Karpas-422 (cell line): ENCODE measurements around the gene MRO. TPM values are rescaled to one million over a fixed set of nuclear protein-coding genes. Genes with fewer than 3 reads are reported as not detected.
A peak's percentile ranks its signal among the peaks of the same experiment; 100 is the strongest.

Source experiments
- DNase-seq: peaks from one replicate; pipeline ENCODE4 v3.0.0-alpha.2; 2015
- H2AFZ ChIP-seq: fragments of 200-600 bp; sonication (generic); 2 replicates; pipeline ENCODE4 v1.6.1; 2014; ENCODE audit warnings: antibody characterized with exemption, low read length, mixed read lengths
- H3K27ac ChIP-seq: fragments of 200-600 bp; sonication (generic); 2 replicates; pipeline ENCODE4 v1.5.1; 2014; ENCODE audit warnings: mild to moderate bottlenecking, low read length, moderate library complexity
- H3K27me3 ChIP-seq: fragments of 200-600 bp; sonication (generic); 2 replicates; pipeline ENCODE4 v1.6.1; 2014; ENCODE audit warnings: low read length, mixed read lengths
- H3K36me3 ChIP-seq: fragments of 200-600 bp; sonication (generic); 2 replicates; pipeline ENCODE4 v1.6.1; 2014; ENCODE audit warnings: low read length, mixed read lengths; ENCODE audit not compliant: insufficient read depth
- H3K4me1 ChIP-seq: fragments of 200-600 bp; sonication (generic); 2 replicates; pipeline ENCODE4 v1.6.1; 2014; ENCODE audit warnings: mild to moderate bottlenecking, low read length, mixed read lengths
- H3K4me2 ChIP-seq: fragments of 200-600 bp; sonication (generic); 2 replicates; pipeline ENCODE4 v1.6.1; 2014; ENCODE audit warnings: low read length, low read depth, mild to moderate bottlenecking; ENCODE audit not compliant: poor library complexity, severe bottlenecking
- H3K4me3 ChIP-seq: fragments of 200-600 bp; sonication (generic); 2 replicates; pipeline ENCODE4 v1.5.1; 2014; ENCODE audit warnings: mild to moderate bottlenecking, antibody characterized with exemption, low read length, mixed read lengths
- H3K79me2 ChIP-seq: fragments of 200-600 bp; sonication (generic); 2 replicates; pipeline ENCODE4 v1.6.1; 2014; ENCODE audit warnings: mild to moderate bottlenecking, low read length, mixed read lengths
- H3K9ac ChIP-seq: fragments of 200-600 bp; sonication (generic); 2 replicates; pipeline ENCODE4 v1.6.0; 2014; ENCODE audit warnings: low read length
- H3K9me2 ChIP-seq: fragments of 200-600 bp; sonication (generic), shearing (Covaris generic); replicated peaks from 2 replicates; pipeline ENCODE4 v1.6.0; 2014; ENCODE audit warnings: mild to moderate bottlenecking, low read length, moderate library complexity; ENCODE audit not compliant: insufficient read depth
- H3K9me3 ChIP-seq: fragments of 300-700, 200-600 bp; sonication (generic); 2 replicates; pipeline ENCODE4 v1.6.1; 2014; ENCODE audit warnings: low read length, mixed read lengths
- H4K20me1 ChIP-seq: fragments of 200-600 bp; sonication (generic); 2 replicates; pipeline ENCODE4 v1.6.1; 2014; ENCODE audit warnings: mild to moderate bottlenecking, antibody characterized with exemption, low read length, low read depth; ENCODE audit not compliant: insufficient read depth
- total RNA-seq: library from RNA; depleted of rRNA; stranded (reverse); fragments of >200 nt; shearing (Covaris generic); gene quantifications from 2 replicates; pipeline ENCODE4 v1.2.3, GENCODE V29; 2014; ENCODE audit warnings: low replicate concordance

Gene MRO
- total RNA-seq, 1 experiment from 2014 or later = 3.2 TPM

DNA sequence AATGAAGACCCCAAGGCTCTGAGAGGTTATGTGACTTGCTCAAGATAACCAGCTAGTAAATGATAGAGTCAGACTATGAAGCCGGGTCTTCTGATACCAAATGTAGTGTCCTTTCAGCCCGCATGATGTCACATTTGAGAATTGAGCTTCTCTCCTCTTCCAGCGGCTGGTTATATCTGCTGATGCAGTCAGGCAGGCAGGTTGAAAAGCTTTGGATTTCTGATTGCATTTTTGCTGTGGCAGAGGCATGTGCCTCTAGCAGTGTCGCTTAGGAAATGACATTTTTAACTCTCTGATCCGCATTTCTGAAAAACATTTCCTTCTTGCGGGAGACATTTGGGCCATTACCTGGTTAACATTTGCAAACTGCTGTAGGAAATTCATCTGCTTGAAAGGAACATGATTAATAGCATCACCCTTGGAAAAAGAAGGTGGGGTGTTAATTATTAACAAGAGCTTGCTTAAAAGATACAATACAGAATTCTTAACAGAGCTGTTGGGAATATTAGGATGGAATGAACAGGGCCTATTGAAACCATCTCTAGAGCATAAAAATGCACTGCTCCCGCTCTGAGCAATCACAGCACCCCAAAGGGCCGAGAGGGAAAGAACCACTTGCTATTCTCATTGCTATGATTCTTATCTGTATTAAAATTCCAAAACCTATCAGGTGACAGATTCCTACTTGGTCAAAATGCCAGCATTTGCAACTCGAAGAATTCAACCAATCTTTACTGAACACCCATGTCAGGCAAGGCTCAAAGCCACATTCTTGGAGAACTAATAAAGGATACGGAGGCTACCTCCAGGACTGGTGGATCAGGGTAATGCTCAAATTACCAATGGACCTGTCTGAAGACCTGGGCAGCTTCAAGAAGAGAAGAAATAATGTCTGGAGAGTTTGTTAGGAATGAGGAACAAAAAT, 25.9 kb downstream of the MRO start:
- Histone ChIP-seq H3K27me3 (no peaks in the 10 kb centered on the region), H3K9me2 (no peaks in the 10 kb centered on the region), H3K9me3 (no peaks in the 10 kb centered on the region), H3K36me3 (no peaks in the 10 kb centered on the region), H3K79me2 (no peaks in the 10 kb centered on the region), H3K27ac (no peak overlapping the region), H3K4me2 (no peak overlapping the region), H2AFZ (no peak overlapping the region), H3K4me3 (no peak overlapping the region), H3K4me1 (no peaks in the 10 kb centered on the region), H3K9ac (no peak overlapping the region), H4K20me1 (no peaks in the 10 kb centered on the region)
- no peak for DNase-seq

DNA sequence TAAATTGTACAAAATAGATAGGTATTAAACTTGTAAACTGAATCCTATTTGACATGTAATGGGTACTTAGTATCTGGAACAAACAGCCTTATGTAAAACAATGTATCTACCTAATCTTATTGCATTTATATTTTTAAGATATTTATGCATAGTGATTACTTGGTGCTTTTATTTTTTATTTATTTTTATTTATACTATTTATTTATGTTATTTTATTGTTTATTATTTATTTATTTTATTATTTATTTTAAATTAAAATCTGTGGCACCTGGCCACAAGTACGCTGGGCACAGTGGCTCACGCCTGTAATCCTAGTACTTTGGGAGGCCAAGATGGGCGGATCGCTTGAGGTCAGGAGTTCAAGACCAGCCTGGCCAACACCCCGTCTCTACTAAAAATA, 26.9 kb downstream of the MRO start:
- H3K79me2 ChIP-seq = no peaks in the 10 kb centered on the region
- no peak overlapping the region for H3K27ac ChIP-seq
- no peak overlapping the region for H2AFZ ChIP-seq
- H3K36me3 ChIP-seq = no peaks in the 10 kb centered on the region
- no peaks in the 10 kb centered on the region for H3K4me1 ChIP-seq
- H4K20me1 ChIP-seq = no peaks in the 10 kb centered on the region
- H3K4me3 ChIP-seq = no peak overlapping the region
- no peaks in the 10 kb centered on the region for H3K9me3 ChIP-seq
- no peaks in the 10 kb centered on the region for H3K9me2 ChIP-seq
- no peaks in the 10 kb centered on the region for H3K27me3 ChIP-seq
- no peak for DNase-seq
- H3K9ac ChIP-seq = no peak overlapping the region
- no peak overlapping the region for H3K4me2 ChIP-seq

DNA sequence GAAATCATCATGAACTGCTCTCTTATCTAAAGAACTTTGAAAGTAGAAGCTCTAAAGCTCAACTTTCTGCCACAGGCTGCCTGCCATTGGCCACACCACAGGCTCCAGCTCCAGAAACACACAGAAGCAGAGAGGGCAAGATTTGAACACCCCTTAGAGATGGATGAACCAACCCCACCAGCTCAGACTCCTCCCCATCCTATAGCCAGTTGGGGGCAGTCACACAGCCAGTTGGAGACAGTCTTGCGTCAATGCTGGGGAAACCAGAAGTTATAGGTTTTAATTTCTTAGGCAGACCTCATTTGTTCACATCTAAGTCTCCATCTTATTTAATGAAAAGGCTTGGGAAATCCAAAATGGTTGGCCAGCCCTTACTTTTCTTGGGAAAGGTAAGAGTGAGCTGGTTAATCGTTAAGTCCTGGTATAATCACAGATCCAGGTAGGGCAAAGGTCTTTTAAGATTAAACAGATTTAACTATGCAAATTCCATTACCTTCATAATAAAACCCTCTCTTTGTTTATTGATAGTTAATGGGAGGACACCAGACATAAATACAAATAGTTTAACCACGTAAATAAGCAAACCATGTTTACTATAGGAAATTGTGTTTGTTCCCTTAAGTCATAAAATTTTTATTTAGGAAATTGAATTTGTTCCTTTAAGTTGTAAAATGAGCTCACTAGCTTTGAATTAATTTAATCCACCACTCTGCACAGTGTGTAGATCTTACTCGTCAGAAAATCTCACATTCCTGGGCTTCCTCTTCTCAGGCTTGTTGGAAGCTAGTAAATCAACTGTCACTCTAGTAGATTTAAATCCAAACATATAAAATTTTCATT, 28.0 kb downstream of the MRO start:
- Histone ChIP-seq H2AFZ (no peak overlapping the region), H4K20me1 (no peaks in the 10 kb centered on the region), H3K36me3 (no peaks in the 10 kb centered on the region), H3K79me2 (no peaks in the 10 kb centered on the region), H3K9me2 (no peaks in the 10 kb centered on the region), H3K4me2 (no peak overlapping the region), H3K27me3 (no peaks in the 10 kb centered on the region), H3K4me3 (no peak overlapping the region), H3K9me3 (no peaks in the 10 kb centered on the region), H3K4me1 (no peaks in the 10 kb centered on the region), H3K27ac (no peak overlapping the region), H3K9ac (no peak overlapping the region)
- peak; percentile 52 for DNase-seq

DNA sequence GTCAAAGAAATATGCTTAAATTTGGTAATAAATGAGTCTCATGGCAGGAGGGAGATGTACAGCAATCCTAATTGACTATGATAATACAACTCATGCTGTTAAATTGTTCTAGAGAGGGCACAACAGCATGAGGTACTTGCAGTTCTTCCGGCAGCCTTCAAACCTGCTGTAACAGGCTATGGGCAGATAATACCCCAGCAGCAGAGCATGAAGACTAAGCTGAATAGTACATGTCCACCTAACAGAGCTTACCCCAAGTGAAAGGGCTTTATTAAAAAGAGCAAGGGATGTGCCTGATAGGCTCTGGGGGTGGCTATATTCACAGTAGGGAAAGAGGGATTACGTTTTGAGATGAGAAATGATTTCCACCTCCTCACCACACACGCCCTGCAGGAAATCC, 28.9 kb downstream of the MRO start:
- no peak overlapping the region for H3K9ac ChIP-seq
- H3K4me3 ChIP-seq = no peak overlapping the region
- no peaks in the 10 kb centered on the region for H3K79me2 ChIP-seq
- no peak overlapping the region for H2AFZ ChIP-seq
- H3K4me2 ChIP-seq = no peak overlapping the region
- DNase-seq = peak; percentile 33
- no peaks in the 10 kb centered on the region for H3K4me1 ChIP-seq
- no peaks in the 10 kb centered on the region for H3K27me3 ChIP-seq
- H4K20me1 ChIP-seq = no peaks in the 10 kb centered on the region
- no peak overlapping the region for H3K27ac ChIP-seq
- no peaks in the 10 kb centered on the region for H3K9me3 ChIP-seq
- no peaks in the 10 kb centered on the region for H3K9me2 ChIP-seq
- H3K36me3 ChIP-seq = no peaks in the 10 kb centered on the region

DNA sequence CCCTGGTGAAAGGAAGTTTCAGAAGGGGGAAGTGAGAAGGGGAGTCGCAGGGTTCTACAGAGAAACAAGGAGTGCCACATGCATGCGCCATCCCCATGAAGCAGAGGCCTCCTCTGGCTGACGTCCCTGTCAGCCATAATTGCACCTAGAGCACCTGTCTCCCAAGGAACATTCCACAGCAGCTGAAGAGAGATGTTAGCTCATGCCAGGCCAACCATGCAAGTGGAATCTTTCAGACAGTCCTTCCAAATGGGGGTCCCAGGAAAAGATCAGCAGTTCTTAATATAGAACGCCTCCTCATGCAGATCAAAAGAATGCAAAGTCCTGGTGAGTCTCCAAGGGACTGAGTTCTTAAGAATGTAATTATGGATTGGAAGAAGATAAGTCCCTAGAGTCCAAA, 29.6 kb downstream of the MRO start:
- H3K79me2 ChIP-seq = no peaks in the 10 kb centered on the region
- H2AFZ ChIP-seq = no peak overlapping the region
- no peaks in the 10 kb centered on the region for H4K20me1 ChIP-seq
- H3K4me3 ChIP-seq = no peak overlapping the region
- no peak overlapping the region for H3K4me2 ChIP-seq
- H3K9me2 ChIP-seq = no peaks in the 10 kb centered on the region
- no peaks in the 10 kb centered on the region for H3K9me3 ChIP-seq
- H3K4me1 ChIP-seq = no peaks in the 10 kb centered on the region
- H3K36me3 ChIP-seq = no peaks in the 10 kb centered on the region
- H3K27me3 ChIP-seq = no peaks in the 10 kb centered on the region
- no peak overlapping the region for H3K27ac ChIP-seq
- H3K9ac ChIP-seq = no peak overlapping the region
- no peak for DNase-seq

DNA sequence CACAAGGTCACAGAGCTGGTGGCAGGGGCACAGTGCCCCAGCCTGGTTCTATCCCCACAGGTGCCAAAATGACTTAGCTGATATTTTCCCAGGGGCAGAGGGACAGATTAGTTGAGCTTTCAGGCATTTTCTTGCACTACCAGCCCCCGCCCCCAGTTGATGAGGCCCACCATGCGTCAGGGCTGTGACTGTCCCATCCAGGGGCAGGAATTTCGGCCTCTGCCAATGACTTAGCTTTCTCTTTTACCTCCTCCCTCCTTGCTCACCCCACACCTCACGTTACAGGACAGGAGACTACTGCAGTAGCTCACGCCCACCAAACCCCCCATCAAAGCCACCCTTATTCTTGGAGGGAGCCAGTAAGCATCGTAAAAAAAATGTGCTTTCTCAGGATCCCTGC, 31.5 kb downstream of the MRO start:
- Histone ChIP-seq H3K9me3 (no peaks in the 10 kb centered on the region), H2AFZ (no peak overlapping the region)
- DNase-seq = no peak

DNA sequence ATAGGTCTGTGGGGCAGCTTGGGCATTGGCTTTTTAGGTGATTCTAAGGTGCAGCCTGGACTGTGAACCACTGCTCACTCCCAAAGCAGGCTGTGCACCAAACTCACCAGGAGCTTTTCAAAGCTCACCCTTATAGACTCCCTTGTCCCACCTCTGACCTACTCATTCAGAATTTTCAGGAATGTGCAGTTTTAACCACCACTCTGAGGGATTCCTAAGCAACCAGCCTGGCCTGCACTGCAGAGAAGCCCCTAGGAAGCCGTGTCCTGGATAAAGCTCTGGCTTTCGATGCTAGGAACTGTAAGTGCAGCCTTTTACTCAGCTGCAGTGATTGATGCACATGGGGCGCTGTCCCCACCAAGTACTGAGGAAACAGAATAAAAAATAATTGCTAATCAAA, 33.0 kb downstream of the MRO start:
- DNase-seq = no peak
- no peaks in the 10 kb centered on the region for H3K9me3 ChIP-seq
- no peak overlapping the region for H2AFZ ChIP-seq
- no peaks in the 10 kb centered on the region for H3K9me2 ChIP-seq
- H3K4me3 ChIP-seq = no peak overlapping the region
- no peaks in the 10 kb centered on the region for H3K79me2 ChIP-seq
- no peaks in the 10 kb centered on the region for H3K4me1 ChIP-seq
- no peak overlapping the region for H3K4me2 ChIP-seq
- no peak overlapping the region for H3K9ac ChIP-seq
- no peak overlapping the region for H3K27ac ChIP-seq
- no peaks in the 10 kb centered on the region for H4K20me1 ChIP-seq
- no peaks in the 10 kb centered on the region for H3K36me3 ChIP-seq
- no peaks in the 10 kb centered on the region for H3K27me3 ChIP-seq

More for the DNA sequence above, 31.5 kb downstream of the MRO start:
- H3K4me3 ChIP-seq = no peak overlapping the region
- no peaks in the 10 kb centered on the region for H4K20me1 ChIP-seq
- H3K79me2 ChIP-seq = no peaks in the 10 kb centered on the region
- H3K36me3 ChIP-seq = no peaks in the 10 kb centered on the region
- no peaks in the 10 kb centered on the region for H3K9me2 ChIP-seq
- no peak overlapping the region for H3K9ac ChIP-seq
- no peak overlapping the region for H3K4me2 ChIP-seq
- no peak overlapping the region for H3K27ac ChIP-seq
- H3K27me3 ChIP-seq = no peaks in the 10 kb centered on the region
- no peaks in the 10 kb centered on the region for H3K4me1 ChIP-seq

DNA sequence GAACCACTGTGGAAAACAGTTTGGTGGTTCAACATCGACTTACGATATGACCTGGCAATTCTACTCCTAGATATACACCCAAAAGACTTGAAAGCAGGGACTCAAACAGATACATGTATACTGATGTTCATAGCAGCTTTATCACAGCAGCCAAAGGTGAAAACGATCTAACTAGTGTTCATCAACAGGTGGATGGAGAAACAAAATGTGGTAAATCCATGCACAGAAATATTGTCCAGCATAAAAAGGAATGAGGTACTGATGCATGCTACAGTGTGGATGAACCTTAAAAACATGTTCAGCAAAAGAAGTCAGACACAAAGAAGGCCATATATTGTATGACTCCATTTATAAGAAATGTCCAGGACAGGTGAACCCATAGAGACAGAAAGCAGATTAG, 36.3 kb downstream of the MRO start:
- DNase-seq = no peak
- Histone ChIP-seq H3K27ac (no peak overlapping the region), H3K9me2 (no peaks in the 10 kb centered on the region), H3K79me2 (no peaks in the 10 kb centered on the region), H3K4me3 (no peak overlapping the region), H3K4me2 (no peak overlapping the region), H2AFZ (no peak overlapping the region), H4K20me1 (no peaks in the 10 kb centered on the region), H3K9ac (no peak overlapping the region), H3K27me3 (no peaks in the 10 kb centered on the region), H3K36me3 (no peaks in the 10 kb centered on the region), H3K4me1 (no peaks in the 10 kb centered on the region), H3K9me3 (no peaks in the 10 kb centered on the region)
